ENCODE measurements around the gene SUSD3.
A peak's percentile ranks its signal among the peaks of the same experiment; 100 is the strongest.
"Not testable (repeated sequence)": the region's sequence is repeated elsewhere in the genome, so short reads cannot be mapped to it uniquely, and the experiment has no call there.

The SUSD3 gene

DNA sequence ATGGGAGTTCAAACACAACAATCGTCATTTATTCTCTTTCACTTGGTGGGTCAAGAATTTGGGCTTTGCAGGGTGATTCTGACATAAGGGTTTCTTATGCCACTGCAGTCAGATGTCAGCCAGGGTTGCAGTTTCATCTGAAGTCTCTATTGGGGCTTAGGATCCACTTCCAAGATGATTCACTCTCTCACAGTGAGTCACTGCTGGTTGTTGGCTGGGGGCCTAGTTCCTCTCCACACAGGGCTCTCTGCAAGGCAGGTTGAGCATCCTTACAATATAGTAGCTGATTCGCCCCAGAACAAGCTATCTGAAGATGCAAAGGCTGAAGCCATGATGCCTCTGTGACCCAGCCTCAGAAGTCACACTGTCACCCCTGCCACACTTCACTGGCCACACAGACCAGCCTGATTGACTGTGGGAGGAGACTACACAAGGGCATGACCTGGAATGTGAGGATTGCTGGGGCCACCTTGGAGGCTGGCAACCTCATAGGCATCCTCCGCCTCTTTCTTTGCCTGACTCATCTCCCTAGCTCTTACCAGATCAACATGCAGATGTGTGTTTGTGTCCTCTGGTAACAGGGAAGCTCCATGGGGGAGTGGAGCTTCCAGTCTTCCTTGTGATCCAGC lies 33.1 kb downstream of the SUSD3 start:
- DNase-seq, result peak in 1 of 56 donors; percentile 53

GRCh38 chr9:93092251-93092991 lies 33.9 kb downstream of the SUSD3 start:
- no peak for DNase-seq

- no peak for DNase-seq
Observed at GRCh38 chr9:93093127-93093876, 34.8 kb downstream of the SUSD3 start.

- no peak for DNase-seq
Observed at GRCh38 chr9:93093877-93094657, 35.6 kb downstream of the SUSD3 start.

GRCh38 chr9:93094658-93095204 lies 36.2 kb downstream of the SUSD3 start:
- DNase-seq, result peak in 33 of 56 donors; percentile 12 to 63 (median 35)

DNA sequence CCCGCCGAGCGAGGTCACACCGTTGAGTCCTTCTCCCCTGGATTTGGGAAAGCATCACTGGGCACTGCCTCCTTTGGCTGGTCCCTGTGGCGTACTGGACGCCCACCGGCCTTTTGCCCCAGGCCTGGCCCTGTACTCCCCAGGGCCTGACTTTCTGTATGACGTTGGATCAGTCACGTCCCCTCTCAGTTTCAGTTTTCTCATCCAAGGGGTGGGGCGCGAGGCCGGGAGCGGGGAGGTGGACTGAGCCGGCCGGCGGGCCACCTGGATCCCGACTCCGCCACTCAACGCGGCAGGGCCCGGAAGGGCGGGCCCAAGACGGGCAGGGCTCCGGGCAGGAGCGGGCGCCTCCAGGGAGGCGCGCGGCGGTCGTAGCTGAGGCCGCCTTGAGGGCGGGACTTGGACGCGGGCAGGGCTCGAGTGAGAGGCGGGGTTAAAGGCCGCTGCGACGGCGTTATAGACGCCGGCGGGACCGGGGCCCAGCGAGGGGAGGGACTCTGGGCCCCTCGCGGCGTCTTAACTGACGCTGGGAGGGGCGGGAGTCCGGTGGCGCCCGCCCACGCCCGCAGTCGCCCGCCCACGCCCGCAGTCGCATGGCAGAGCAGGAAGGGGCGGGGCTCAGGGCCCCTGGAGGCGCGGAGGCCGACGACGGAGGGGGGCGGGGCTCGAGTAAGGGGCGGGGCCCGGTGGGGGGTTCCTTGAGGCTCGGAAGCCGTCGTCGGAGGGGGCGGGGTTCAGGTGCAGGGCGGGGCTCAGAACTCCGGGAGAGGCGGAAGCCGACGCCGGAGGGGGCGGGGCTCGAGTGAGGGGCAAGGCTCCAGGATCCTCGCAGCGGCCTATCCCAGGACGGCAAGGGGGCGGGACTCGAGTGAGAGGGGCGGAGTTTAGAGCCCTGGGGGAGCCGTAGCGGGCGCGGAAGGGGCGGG lies 37.0 kb downstream of the SUSD3 start:
- peak; percentile 93 to 100 (median 100) for DNase-seq

DNA sequence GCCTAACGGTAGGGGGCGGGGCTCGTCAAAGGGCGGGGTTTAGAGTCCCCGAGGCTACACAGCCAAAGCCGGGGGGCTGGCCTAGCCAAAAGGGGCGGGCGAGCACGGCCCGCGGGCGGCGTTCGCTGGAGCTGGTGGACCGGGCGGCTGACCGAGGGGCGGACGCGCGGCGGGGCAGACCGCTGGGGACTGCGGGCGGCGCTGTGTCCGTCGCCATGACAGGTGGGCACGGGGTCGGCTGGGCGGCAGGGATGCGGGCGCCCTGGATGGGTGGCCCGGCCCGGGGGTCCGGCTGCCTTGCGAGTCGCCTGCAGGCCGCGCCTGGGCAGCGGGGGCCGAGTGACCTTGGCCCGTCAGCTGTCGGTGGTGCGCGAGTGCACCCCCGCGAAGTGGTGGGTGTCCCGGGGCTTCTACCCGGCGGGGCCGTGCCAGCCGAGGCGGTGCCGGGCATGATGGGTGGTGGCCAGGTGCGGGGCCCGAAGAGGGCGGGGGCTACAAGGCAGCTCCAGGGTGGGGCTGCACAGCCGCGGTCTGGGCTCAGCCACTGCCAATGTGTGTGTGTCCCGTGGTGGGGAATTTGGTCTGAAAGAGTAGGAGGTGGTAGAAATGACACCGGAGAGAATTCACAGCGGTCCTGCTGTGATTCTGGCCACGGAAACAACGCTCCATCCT lies 37.8 kb downstream of the SUSD3 start, which contains the start of gene CARD19:
Gene CARD19 (plus strand): TSS at position 87 of the 672 bp plus-strand sequence. CDS start 129 bp downstream, at position 216.
- peak in 15 of 56 donors; percentile 42 to 75 (median 55) for DNase-seq

GRCh38 chr9:93096811-93097382 lies 38.4 kb downstream of the SUSD3 start:
- DNase-seq, result peak in 1 of 56 donors; percentile 55

GRCh38 chr9:93097511-93098201 lies 39.2 kb downstream of the SUSD3 start:
- peak in 32 of 56 donors; percentile 9 to 80 (median 33) for DNase-seq

- peak in 54 of 56 donors; percentile 11 to 97 (median 56) for DNase-seq
Observed at GRCh38 chr9:93098236-93098946, 39.9 kb downstream of the SUSD3 start.

DNA sequence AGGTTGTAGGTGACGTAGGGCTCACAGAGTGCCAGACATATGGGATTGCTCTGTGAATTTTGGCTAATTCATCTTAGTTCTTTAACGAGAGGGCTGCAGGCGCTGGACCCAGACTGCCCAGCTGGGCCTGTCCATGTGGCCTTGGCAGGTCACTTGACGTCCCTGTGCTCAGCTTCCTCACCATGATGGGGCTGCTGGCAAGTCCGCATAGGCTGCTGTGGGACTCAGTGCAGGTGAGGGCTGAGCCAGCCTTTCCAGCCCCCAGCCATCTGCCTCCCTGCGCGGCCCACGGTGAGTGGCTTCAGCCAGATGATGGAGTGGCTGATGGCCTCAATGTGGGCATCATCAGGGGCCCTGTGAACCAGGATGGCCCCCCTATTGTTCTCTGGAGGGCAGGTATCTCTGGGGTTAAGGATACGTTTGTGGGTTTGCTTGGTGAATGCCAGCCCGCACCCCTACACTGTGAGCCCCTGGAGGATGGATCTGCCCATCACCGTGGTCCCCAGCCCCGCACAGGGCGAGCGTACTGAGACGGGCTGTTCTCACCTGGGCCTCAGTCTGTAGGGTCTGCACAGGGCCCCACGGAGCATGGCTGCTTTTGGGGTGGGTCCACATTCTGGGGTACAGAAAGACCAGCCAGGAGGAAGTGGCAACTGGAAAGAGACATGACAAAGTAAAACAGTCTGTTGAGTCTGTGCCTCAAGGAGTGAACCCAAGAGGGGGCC lies 41.2 kb downstream of the SUSD3 start:
- DNase-seq, result no peak

DNA sequence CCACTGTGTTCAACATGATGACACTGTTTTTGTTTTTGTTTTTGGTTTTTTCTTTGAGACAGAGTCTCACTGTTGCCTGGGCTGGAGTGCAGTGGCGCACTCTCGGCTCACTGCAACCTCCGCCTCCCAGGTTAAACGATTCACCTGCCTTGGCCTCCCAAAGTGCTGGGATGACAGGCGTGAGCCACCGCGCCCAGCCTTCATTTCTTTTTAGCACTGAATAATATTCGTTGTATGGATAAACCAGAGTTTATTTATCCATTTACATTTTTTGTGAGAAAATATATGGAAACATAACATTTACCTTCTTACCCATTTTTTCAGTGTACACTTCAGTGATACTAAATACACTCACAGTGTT lies 41.8 kb downstream of the SUSD3 start:
- no peak for DNase-seq

DNA sequence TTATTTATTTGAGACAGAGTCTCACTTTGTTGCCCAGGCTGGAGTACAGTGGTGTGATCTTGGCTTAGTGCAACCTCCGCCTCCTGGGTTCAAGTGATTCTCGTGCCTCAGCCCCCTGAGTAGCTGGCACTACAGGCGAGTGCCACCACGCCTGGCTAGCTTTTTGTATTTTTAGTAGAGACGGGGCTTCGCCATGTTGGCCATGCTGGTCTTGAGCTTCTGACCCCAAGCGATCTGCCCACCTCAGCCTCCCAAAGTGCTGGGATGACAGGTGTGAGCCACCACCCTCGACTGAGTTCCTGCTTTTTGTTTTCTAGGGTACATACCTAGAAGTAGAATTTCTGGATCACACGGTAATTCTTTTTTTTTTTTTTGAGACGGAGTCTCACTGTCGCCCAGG lies 42.6 kb downstream of the SUSD3 start:
- DNase-seq, result not testable (repeated sequence)

- no peak for DNase-seq
Observed at GRCh38 chr9:93105620-93106019, 47.1 kb downstream of the SUSD3 start.

- DNase-seq, result no peak
Observed at GRCh38 chr9:93107151-93107824, 48.8 kb downstream of the SUSD3 start.

DNA sequence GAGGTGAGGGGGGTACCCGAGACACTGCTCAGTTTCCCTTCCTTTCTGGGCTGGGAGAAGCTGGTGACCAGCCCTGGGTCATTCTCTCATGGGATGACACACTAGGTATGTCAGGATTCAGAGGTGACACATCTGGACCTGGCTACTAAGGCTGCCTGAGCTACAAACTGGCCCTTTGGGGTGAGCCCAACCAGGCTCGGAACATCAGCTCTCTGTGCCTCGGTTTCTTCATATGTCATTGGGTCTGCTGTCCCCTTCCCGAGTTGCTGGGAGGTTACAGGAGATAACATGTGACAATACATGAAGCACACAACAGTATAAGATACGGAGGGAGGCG lies 49.3 kb downstream of the SUSD3 start:
- DNase-seq, result no peak

Data from nucleus accumbens (tissue), 56 donors.